Forelimb muscle (tissue), 1 donor: ENCODE data around the gene POU2F1. TPM values are rescaled to one million over a fixed set of nuclear protein-coding genes. Genes with fewer than 3 reads are reported as not detected.
A peak's percentile ranks its signal among the peaks of the same experiment; 100 is the strongest.

Source experiments
- DNase-seq: peaks from one replicate; pipeline ENCODE4 v3.0.0-alpha.2; 2013; ENCODE audit warnings: low read depth
- polyA plus RNA-seq: library from polyadenylated mRNA; unstranded; fragments of 120-200 nt; gene quantifications from one replicate; pipeline ENCODE4 v1.2.1, GENCODE V29; 2013; ENCODE audit not compliant: insufficient read length

POU2F1 gene
- polyA plus RNA-seq, 1 donor = 5.5 TPM

DNA sequence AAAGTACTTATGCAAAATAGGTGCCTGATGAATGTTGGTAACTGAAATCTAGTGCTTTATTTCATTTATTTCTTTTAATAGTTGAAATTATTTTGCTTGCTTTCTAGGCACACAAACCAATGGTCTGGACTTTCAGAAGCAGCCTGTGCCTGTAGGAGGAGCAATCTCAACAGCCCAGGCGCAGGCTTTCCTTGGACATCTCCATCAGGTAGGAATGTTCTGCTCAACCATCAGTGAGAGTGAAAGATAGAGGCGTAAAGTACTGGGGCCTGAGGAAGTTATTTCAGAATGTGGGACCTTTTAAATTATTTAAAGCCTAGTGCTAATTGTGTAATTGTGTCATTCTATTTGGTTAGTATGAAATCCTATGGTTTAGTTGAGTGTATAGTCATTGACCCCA is 144.7 kb downstream of the POU2F1 start:
- DNase-seq = no peak

DNA sequence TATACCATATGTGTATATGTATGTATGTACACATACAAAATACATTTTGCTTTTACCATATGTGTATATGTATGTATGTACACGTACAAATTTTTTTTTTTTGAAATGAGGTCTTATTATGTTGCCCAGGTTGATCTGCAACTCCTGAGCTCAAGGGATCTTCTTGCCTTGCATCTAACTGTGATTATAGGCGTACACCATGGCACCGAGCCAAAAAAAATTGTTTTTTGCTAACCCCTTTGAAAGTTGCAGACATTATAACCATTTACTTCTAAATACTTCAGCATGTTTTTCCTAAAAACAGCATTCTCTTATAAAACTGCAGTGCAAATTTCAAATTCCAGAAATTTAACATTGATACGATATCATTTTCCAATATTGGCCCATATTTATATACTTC is 147.0 kb downstream of the POU2F1 start:
- no peak for DNase-seq

DNA sequence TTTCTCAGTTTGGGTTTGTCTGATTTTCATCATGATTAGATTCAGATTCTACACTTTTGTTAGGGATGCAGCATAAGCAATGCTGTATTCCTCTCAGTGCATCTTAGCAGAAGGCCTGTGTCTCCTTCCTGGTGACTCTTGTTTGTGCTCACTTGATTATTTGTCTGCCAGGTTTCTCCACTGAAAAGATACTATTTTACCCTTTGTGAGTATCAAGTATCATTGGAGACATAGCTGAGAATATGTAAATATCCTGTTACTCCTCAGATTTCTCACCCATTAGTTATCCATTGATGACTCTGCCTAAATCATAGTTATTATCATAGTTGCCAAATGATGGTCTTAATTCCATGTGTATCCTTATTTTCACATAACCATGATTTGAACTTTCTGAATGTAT is 148.5 kb downstream of the POU2F1 start:
- DNase-seq = no peak

DNA sequence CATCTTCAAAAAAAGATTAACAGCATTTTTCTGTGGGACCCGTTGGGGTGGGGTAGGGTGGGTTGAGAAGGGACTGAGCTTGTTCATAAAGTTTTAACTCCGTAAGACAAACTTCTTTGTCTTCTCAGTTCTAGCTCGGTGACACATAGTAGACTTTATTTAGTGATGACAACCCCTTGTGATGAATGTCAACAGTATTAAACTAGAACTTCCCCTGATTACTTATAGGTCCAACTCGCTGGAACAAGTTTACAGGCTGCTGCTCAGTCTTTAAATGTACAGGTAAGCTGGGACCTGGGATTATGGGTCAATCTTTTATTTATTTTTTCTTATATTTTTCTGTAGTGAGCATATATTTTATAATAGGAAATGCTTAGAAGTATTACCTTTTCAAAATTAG is 149.2 kb downstream of the POU2F1 start:
- DNase-seq = no peak

DNA sequence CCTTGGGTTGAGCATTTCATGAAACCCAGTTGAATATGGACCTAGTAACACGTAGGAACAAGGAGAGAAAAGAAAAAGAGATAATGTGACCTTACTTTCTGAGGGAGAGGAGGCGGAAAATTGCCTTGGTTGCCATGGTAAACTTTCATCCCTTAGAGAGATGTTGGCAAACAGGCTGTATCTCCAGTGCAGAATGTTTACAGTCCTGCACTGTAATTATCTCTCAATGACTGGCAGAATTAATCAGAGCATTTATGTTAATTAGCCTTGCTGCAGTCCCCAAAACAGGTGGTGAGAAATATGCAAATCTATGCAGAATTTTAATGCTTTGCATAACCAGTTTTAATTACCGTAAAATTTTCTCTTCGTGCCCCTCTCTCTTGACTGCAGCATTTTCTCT is 150.3 kb downstream of the POU2F1 start:
- DNase-seq = no peak

DNA sequence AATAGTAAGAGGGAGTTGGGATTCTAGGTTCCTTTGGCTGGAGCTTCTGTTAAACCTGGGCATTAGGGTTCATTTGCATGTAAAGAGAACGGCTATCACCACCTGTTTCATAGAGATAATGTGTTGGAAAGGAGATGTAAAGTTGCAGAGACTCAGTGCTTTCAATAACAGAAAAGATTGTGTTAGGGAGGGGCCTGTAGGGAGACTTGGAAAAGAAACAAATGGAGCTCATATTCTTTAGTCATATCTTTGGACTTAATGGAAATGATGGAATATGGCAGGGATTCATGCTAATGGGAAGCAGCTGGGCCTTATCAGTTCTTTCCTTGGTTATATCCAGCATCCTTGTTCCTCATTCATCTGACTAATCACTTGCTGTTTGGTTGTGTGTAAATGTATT is 152.7 kb downstream of the POU2F1 start:
- no peak for DNase-seq

DNA sequence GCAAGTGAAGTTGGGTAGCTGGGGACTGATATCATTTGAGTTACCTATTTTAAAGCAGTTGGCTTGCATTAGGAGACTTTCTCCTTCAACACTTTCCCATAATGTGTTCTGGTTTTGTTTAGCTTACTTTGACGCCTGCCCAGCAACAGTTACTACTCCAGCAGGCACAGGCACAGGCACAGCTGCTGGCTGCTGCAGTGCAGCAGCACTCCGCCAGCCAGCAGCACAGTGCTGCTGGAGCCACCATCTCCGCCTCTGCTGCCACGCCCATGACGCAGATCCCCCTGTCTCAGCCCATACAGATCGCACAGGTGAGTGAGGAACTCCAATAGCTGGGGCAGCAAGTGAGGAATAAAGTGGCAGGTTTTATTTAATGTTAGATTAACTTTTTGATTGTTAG is 153.3 kb downstream of the POU2F1 start:
- no peak for DNase-seq

DNA sequence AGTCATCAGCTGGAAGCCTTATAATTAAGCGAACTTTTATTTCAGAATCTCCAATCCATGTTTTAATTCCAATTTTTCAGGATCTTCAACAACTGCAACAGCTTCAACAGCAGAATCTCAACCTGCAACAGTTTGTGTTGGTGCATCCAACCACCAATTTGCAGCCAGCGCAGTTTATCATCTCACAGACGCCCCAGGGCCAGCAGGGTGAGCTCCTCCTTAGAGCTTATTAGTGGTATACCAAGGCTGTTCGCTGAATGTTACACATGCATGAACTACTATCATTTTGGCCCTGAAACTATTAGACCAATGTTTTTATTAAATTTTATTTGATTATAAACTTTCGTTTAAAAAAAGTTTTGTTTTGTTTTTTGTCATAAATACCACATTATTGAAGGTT is 155.3 kb downstream of the POU2F1 start:
- no peak for DNase-seq

DNA sequence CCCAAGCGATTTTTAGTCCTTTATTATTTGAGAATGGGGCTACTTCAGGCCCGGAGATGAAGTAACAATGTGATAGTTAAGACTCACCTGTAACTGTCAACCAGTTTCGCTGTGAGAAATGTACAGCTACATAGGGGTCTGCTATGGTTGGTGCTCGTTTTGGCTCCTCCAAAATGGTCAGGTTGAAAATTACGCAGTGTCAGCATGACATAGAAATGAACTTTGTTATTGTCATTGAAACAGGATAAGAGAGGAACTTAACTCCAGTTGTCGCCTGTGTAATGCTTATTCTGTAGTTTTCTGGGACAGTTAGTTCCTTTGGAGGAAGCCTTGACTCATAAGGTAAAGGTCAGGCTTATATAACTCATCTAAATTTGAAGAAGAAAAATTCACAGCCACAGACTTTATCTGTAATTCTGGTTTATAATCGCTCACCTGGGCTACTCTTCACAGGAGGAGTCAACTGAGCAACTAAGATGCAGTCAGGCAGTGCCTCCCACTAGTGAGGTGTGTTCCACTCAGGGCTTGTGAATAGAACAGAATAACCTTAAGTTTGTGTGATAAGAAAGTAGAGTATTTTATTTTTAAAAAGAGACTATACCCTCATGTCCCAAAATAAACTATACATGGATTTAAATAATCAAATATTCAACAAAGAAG is 166.7 kb downstream of the POU2F1 start:
- no peak for DNase-seq

DNA sequence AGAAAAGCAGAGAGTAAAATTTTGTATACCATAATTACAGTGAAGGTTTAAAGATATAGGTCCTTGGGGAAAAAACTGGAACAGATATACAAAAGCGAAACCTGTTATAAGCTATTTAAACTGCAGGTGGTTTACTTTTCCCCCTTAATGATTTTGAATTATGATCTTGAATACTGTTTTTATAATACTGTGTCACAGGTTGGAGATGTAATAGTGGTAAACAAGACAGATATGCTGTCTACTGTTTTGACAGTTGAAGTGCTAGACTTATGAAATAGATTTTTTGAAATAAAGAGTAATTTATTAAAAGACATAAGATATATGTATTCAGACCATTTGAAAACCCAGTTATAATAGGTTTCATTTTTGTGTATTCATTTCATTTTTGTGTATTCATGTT is 168.3 kb downstream of the POU2F1 start:
- no peak for DNase-seq

DNA sequence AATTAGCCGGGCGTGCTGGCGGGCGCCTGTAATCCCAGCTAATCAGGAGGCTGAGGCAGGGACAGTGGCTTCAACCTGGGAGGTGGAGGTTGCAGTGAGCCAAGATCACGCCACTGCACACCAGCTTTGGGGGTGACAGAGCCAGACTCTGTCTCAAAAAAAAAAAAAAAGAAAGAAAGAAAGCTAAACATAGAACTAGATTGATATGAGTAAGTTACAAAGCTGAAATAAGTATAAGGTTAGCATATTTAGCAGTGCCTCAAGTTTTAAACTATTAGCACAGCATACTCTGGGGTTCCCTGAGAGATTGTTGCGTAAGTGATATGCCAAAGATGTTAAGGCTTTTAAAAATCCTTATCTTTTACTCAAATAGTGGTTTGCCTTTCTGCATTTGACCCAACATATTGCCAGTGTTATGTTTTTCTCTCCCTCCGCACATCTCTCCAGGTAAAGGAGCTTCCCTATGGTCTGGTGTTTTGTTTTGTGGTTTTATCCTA is 171.6 kb downstream of the POU2F1 start:
- no peak for DNase-seq

DNA sequence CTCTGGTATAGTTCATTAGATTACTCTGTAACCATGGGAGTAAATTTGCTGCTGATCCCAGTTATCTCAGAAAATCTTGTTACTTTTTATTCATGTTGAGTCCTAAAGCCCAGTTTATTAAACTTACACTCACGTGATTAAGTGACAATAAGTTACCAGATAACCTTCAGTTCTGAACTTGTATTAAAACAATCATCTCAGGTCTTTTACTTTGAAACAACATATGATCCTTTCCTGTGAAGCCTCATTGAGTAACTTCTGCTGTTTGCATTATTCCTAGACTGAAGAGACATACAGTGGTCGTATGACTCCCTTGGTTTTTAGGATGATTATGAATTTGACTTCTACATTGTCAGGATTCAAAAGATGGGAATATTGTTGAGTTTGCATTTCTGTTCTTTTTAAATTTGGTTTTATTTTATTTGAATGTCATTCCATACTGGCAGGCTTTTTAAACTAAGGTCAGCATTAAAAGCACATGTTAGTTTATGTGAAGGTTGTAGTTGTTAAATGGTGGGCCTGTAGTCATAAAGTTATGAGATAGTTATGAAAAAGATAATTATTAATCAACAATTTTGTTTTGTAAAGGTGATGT is 179.8 kb downstream of the POU2F1 start:
- no peak for DNase-seq

DNA sequence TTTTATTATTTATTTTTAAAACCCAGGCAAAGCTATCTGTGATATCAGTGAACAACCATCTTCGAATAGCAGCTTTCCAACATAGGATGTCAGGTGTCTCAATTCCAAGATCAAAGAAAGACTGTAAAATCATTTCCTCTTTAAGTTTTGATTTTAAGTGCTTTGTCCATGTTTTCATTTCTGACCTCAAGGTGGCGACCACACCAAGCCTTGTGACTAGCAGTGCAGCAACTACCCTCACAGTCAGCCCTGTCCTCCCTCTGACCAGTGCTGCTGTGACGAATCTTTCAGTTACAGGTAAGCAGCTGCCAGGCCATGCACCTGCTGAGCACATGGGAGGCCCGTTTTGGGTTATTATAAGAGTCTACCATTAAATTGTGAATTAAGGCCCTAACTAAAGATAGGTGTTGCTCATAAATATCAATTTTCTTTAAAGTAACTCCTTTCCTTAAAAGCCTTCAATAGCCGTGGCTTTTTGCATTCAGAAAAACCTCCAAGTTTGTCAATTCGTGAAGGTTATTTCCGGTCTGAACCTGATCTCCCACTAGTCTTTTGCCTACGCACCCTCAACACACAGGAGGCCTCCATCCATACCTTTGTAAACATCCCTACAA is 180.7 kb downstream of the POU2F1 start:
- peak; percentile 17 for DNase-seq

DNA sequence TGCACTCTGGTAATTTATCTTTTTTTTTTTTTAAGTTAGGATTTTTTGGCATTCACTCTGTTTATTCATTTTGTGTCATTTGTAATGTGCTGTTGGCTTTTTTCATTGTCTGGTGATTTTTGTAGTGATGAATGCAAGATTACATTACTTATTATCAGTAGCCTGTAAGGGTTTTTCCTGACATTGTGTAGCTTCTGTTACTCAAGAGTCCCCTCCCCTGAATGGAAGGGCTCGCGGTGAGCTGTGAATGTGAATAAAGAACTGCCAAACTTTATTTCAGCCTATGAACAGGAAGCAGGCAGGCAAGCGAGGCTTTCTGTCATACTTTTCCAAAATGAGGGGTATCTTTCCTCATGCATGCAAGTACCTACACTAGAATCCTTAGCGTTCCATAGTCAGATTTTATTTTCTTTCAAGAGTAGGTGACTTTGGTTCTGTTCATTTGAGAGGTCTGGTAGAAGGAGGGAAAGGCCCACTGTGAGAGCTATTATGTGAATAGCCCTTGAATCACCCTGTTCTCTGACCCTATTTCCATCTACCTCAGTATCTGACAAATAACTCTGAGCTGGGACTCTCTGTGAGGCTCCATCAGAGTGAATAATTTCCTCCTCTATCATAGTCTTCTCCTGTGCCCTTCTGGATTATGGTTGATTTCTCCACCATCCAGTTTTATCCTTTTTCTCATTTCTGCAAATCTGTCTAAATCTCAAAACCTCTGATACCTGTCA is 183.6 kb downstream of the POU2F1 start:
- no peak for DNase-seq

DNA sequence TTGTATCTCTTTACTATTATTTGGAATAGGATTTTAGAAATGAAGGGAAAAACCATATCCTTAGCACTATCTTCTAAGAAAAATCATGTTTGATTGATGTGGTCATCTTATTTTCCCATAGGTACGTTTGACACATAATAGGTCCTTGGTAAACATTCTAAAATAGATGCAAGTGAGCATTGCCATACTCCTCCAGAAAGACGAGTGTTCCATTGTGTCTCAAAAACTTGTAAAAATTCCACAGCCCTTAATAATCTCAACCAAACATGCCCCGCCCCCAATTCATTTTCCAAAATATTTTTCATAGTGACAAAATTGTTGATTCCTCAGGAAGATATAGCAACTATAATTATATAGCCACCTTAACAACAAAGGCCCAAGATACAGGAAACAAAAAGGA is 184.2 kb downstream of the POU2F1 start:
- DNase-seq = no peak

DNA sequence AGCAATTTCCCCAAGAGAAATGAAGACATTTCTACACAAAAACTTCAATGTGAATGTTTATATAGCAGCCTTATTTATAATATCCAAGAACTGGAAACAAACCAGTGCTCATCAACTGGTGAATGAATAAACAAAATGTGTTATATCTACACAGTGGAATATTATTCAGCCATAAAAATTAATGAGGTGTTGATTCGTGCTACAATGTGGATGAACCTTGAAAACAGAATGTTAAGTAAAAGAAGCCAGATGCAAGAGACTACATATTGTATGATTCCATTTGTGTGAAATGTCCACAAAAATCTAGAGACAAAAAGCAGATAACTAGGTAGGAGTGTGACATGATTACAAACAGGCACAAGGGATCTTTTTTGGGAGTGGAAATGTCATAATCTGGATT is 187.7 kb downstream of the POU2F1 start:
- no peak for DNase-seq

DNA sequence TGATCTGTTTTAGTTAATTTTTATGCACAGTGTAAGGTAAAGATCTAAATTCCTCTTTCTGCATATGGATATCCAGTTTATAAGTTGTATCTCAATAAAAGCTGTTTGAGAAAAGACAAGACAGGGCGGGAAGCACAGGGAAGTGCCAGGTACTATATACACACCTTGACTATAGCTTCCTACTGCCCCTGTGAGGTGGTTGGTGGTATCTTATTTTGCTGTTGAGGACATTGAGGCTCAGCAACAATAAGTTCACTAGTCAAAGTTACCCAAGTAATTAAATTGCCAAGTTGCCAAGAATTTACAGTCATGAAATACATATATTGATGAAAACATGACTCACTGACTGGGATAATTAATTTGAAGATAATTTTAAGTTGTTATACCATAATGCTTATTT is 188.5 kb downstream of the POU2F1 start:
- no peak for DNase-seq

DNA sequence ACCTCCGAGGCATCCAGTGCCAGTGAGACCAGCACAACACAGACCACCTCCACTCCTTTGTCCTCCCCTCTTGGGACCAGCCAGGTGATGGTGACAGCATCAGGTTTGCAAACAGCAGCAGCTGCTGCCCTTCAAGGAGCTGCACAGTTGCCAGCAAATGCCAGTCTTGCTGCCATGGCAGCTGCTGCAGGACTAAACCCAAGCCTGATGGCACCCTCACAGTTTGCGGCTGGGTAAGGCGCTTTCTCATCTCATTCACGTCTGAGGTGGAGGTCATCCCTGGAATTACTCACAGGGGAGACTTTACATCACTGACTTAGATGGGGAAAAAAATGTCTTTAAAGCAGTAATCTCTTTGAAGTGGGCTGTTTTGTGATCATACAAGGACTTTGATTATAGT is 191.4 kb downstream of the POU2F1 start:
- DNase-seq = no peak

DNA sequence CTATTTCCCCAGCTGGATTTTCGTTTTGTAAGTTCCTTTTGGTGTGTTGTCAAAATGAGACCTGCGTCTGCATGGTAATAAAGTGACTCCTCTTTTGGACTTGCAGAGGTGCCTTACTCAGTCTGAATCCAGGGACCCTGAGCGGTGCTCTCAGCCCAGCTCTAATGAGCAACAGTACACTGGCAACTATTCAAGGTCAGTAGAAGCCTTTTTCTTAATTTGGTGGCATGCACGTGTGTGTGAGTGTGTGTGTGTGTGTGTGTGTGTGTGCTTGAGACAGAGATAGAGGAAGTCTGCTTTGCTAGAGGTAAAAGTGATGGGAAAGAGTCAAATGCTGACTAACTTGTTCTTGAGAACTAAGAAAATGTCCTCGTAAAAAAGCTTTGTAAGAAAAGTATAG is 192.2 kb downstream of the POU2F1 start:
- DNase-seq = no peak

DNA sequence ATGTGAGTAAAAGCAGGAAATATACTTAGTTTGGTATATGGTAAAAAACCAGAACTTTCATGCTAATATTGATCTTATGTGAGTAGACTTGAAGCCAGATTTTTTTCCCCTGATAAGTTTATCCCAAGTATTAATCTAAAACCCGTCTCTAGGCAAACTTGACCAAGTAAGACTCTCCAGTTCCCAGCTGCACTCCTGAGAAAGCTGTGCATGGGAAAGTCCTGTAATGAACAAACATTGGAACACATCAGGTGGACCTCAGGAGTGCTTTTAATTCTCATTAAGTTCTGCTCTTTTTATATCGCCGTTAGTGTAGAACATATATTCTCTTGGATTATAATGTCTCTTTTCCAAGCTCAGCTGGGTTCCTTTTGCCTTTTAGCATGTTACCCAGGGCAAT is 192.6 kb downstream of the POU2F1 start:
- DNase-seq = no peak

DNA sequence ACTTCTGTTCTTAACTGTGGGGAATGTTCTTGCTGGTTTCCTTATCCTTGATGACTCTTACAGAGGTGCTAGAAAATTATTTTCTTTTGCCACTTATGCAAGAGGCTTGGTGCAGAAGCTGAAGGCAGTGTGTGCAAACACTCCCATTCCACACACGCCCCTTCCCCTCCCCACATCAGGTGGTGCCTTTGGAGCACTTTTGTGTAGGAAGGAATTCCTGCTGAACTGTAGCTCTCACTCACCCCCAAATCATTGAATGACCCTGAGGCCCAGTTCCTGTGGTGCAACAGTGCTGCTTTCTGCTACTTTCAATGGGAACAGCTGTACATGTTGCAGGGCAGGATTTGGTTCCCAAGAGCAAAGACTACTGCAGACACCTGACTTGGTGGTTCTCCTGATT is 195.8 kb downstream of the POU2F1 start:
- no peak for DNase-seq

DNA sequence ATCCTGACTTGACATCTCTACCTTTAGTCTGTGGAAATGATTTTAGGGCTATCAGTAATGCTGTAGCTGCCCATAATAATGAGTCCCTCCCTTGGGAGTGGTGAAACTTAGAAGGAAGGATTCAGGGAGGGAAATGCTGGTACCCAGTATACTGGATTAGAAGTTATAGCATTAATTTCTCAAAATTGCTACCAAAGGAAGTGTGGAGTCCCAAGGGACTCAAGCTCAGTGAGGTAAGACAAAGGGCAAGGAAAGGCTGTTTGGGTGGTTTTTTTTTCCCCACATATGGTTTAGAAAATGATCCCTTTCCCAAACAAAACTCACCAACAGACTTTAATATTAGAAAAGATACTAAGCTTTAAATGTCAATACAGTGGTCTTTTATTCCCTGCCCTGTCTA is 197.7 kb downstream of the POU2F1 start:
- no peak for DNase-seq

DNA sequence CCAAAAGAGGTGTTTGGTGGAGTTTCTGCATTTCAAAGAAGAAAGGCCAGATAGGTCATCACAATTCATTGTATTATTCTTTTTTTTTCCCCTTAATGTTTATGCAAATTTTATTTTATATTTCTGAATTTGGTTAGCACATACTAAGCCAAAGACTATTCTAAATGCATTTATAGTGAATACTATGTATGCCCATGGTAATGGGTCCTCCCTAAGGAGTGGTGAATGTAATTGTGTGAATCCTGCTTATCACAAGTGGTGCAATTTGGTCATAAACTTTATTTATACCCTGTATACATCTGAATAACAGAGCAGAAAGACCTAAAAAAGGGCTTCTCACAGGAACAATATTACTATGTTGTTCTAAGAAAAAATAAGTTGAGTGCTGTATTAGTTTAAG is 198.6 kb downstream of the POU2F1 start:
- DNase-seq = no peak
